Femur (tissue), 1 donor: ENCODE data around the gene FLNC.

ENCODE experiments used
- DNase-seq: peaks from one replicate; pipeline ENCODE4 v3.0.0-alpha.2; 2017

The FLNC gene

GRCh38 chr7:128846781-128847444 is 16.7 kb downstream of the FLNC start:
- no peak for DNase-seq

DNA sequence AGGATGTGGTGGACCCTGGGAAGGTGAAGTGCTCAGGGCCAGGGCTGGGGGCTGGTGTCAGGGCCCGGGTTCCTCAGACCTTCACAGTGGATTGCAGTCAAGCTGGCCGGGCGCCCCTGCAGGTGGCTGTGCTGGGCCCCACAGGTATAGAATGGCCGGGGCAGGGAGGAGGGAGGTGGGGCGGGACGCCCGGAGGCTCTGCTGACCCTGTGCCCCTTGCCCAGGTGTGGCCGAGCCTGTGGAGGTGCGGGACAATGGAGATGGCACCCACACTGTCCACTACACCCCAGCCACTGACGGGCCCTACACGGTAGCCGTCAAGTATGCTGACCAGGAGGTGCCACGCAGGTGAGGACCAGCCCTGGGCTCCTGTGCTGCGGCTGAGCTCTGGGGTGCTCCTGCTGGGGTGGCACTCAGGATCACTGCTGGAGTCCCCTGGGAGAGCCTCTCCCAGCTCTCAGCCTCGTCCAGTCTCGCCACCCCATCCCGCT is 17.6 kb downstream of the FLNC start:
- DNase-seq, result no peak

GRCh38 chr7:128848289-128849155 is 18.3 kb downstream of the FLNC start:
- no peak for DNase-seq

- no peak for DNase-seq
These were observed 18.9 kb downstream of the FLNC start for GRCh38 chr7:128849156-128849515.

GRCh38 chr7:128849804-128850490 is 19.7 kb downstream of the FLNC start:
- no peak for DNase-seq

DNA sequence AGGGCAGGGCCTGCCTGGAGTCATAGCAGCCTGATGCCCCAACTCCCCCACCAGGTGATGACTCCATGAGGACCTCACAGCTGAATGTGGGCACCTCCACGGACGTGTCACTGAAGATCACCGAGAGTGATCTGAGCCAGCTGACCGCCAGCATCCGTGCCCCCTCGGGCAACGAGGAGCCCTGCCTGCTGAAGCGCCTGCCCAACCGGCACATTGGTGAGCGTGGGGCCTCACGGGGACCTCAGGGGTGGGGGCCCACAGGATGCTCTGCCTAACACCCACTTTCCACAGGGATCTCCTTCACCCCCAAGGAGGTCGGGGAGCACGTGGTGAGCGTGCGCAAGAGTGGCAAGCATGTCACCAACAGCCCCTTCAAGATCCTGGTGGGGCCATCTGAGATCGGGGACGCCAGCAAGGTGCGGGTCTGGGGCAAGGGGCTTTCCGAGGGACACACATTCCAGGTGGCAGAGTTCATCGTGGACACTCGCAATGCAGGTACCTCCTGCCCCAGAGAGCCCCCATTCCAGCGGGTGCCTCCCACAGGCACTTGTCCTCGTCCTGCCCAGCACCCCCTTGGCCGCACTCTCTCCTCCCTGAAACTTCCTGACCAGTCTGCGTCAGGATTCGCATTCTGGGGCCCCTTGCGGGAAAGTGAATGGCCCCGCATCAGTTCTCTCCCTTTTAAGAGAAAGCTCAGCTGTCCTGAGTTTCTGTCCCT is 22.5 kb downstream of the FLNC start:
- DNase-seq, result no peak

- DNase-seq, result no peak
These were observed 23.6 kb downstream of the FLNC start for GRCh38 chr7:128853799-128854198.

GRCh38 chr7:128854396-128854795 is 24.2 kb downstream of the FLNC start:
- no peak for DNase-seq

DNA sequence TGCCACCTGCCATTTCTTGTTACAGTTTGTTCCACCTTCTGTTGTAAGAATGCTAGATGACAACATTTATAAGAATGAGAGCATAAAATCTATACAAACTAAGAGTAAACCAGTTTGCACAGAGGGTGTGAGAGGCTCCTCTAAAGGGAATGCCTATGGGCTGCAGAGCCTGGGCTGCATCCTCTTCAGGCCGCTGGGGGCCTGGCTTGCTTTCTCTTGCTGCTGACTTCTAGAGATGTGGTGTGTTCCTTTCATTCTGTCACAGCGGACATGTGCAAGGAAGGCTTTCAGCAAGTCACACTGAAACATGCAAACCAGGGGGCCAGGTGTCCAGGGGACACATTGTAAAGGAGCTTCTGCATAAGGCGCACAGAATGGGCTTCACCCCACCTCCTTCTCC is 25.4 kb downstream of the FLNC start:
- DNase-seq, result no peak

- DNase-seq, result no peak
These were observed 26.0 kb downstream of the FLNC start for GRCh38 chr7:128856001-128856718.

DNA sequence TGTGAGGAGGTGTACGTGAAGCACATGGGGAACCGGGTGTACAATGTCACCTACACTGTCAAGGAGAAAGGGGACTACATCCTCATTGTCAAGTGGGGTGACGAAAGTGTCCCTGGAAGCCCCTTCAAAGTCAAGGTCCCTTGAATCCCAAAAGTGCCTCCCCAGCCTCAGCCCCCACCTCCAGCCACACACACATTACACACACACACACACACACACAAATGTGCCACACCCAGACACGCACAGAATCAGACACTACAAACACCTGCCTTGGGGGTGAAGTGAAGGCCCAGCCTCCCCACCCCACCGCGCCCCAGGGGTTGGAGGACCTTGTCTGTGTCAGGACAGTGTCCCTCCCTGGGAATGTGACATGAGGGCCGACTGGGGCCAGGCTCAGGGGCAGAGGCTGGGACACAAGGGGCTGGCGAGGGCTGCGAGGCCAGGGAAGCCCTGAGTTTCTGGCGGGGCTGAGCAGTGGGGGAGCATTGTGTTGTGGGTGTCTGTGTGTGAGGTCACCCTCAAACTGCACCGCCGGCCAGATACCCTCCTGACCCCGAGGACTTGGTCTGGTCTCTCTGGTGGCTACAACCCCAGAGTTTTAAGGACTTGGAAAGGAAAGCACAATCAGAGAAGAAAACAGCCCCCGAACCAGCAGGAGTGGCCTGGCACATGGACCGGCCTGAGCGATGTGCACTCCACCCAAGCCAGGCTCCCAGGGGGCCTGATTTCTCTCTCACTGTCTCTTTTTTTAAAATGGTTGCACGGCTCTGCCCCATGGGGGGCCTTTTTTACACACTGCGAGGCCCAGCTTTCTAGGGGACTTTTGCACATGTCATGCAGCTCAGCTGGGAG is 28.4 kb downstream of the FLNC start:
- DNase-seq, result no peak

DNA sequence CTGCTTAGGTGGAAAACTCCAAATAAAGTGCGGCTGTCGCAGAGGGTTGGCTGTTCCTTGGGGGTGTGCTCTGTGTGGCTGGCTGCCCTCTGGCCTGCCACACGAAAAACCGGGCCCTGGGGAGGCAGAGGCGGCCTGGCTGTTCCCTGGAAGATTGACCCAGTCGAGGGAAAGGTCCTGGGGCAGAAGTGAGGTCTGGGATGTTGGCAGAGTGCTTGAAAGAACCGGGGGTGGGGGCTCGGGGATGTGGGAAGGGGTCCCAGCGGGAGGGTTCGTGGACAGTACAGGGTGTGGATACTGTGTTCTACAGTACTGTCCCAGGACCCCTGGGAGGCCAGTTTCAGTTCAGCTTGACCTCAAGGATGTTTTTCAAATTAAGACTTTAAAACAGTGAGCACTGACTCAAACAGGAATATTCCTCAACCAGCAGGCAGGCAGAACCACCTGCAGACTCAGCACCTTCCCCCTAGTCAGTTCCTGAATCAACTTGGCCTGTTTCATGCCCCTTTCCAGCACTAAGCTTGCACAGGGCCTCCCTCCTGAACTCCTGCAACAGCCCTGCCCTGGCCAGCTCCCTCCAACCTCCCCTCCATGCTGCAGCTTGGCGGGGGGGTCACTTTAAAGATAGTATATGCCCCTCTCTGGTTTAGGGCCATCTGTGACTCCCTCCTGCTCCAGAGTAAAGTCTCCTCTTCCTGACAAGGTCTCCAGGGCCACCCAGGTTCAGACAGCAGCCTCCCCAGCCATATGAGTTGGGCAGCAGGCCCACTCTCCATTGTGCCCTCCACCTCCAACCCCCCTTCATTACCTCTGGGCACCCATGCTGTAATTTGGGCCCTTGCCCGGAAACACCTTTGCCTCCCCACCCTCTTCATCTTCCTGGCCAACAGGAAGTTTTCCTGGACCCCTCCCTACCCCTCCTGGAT is 29.3 kb downstream of the FLNC start:
- no peak for DNase-seq

- DNase-seq, result no peak
These were observed 30.2 kb downstream of the FLNC start for GRCh38 chr7:128860158-128861073.

GRCh38 chr7:128861957-128862570 is 31.9 kb downstream of the FLNC start:
- DNase-seq, result no peak

DNA sequence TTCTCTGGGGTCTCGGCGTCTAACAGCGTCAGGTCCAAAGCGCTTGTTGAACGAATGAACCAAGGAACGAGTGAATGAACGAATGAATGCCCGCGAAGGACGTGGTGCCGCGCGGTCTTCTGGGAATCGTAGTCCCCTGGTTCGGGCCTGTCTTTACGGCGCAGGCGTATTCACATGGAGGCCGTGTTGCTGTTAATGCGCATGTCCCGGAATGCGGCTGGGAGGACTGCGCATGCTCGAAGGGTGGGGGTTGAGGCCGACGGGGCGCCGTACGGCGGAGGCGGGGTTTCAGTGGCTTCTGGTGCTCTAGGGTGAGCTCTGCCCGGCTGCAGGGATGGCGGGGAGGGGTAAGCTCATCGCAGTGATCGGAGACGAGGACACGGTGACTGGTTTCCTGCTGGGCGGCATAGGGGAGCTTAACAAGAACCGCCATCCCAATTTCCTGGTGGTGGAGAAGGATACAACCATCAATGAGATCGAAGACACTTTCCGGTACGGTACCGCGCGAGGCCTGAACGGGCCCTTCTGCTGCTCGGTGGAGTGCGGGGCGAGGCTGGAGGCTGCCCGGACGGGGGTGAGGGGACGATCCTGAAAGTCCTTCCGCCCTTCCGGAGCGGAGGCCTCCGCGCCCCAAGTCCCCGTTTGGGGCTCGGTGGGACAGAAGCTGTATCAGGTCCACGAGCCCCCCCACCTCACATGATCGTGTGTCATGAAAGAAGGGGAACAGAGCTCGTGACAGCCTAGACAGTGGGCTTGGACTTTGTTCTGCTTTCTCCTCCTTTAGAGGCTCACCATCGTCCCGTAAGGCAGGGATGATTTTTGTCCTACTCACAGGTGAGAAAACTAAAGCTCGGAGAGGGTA is 32.6 kb downstream of the FLNC start, which contains the start of gene ATP6V1F:
Gene ATP6V1F, plus strand, starts transcription at position 286 of the 862 bp plus-strand sequence. Its CDS starts 49 bp downstream, at position 335.
- peak; percentile 100 for DNase-seq

- DNase-seq, result no peak
These were observed 33.3 kb downstream of the FLNC start for GRCh38 chr7:128863433-128863989.

DNA sequence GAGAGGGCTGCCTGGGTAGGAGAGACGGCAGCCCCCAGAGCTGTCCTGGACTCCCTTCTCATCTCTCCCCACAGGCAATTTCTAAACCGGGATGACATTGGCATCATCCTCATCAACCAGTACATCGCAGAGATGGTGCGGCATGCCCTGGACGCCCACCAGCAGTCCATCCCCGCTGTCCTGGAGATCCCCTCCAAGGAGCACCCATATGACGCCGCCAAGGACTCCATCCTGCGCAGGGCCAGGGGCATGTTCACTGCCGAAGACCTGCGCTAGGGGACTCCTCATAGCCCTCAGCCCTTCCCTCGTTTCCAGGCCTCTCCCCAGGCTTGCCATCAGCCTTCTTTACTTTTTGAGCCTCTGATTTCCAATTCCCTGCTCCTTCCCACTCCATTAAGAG is 35.1 kb downstream of the FLNC start:
- DNase-seq, result no peak
